ENCODE measurements around the gene GPSM3.
"Not testable (repeated sequence)": the region's sequence is repeated elsewhere in the genome, so short reads cannot be mapped to it uniquely, and the experiment has no call there.

The GPSM3 gene

DNA sequence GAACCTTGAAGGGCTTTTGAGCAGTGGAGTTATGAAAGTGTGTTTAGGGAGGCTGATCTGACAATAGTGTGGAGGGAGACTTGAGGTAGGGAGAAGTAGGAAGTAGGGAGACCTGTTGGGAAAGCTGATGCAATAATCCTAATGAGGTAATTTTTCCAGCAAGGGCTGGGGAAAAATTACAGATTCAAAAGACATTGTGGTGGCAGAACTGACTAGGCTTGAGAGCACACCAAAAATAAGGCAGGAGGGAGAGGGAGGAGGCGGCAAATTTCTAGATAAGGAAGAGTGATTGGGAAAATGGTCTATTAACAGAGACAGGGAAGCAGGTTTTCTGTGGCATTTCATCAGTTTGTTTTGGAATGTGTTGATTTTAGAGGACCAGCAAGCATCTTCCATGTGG lies 46.2 kb downstream of the GPSM3 start (continued):
- TF ChIP-seq HOXD13 (CRISPR knock-in tag; IDR thresholded peaks at IDR 0.05; ENCODE audit: borderline replicate concordance) = no peak
- no peak for TF ChIP-seq ZNF707 (tag by site-specific recombination; IDR thresholded peaks at IDR 0.05)
- peak; percentile 80 for TF ChIP-seq ZNF335 (tag by site-specific recombination; conservative IDR thresholded peaks at IDR 0.05)

DNA sequence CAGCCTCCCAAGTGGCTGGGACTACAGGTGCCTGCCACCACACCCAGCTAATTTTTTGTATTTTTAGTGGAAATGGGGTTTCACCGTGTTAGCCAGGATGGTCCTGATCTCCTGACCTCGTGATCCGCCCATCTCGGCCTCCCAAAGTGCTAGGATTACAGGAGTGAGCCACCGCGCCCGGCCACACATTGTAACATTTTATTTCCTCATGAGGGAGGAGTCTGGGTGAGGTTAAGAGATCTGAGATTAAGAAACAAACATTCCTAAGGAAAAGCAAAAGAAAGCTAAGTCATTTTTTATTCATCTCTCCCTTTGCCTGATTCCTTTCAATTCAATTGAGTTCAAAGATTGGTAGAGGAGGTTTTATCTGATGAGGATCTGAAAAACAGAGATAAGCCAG lies 48.2 kb downstream of the GPSM3 start:
- H3K4me1 ChIP-seq (ENCODE audit: control insufficient read depth, insufficient read depth, low read length); H3K9me3 ChIP-seq (ENCODE audit: control insufficient read depth, insufficient read depth, low read depth, low read length); H3K4me3 ChIP-seq (ENCODE audit: low read depth, low read length); H3K36me3 ChIP-seq (ENCODE audit: control insufficient read depth in 2 of 2, insufficient read depth in 1 of 2, low read length in 2 of 2); H3K27ac ChIP-seq (ENCODE audit: extremely low read depth, low read depth, low read length): not testable (repeated sequence)
- TF ChIP-seq KLF1 (tag by site-specific recombination; IDR thresholded peaks at IDR 0.05) = peak; percentile 89
- CTCF ChIA-PET = interaction anchor here (0.6 to 3.0 kb wide), 3 partner anchors 26 to 905 kb away, joined by 3 to 14 read pairs (median 3); no protein-coding TSS in a partner anchor
- POLR2A ChIA-PET = interaction anchor here (0.5 to 3.2 kb wide), 3 partner anchors 9 to 32 kb away, joined by 5 to 26 read pairs (median 6); partner anchors contain the start of genes AGPAT1 and FKBPL
